Measurements from ENCODE around the gene NOX5.

GRCh38 chr15:68992696-68993095 lies 21.8 kb upstream of the NOX5 start:
- no peak for TF ChIP-seq CTCF (IDR thresholded peaks at IDR 0.05)
- no peak for TF ChIP-seq POLR2A (IDR thresholded peaks at IDR 0.05)
- no peak for TF ChIP-seq POLR2AphosphoS5 (IDR thresholded peaks at IDR 0.05)
